Measurements from ENCODE around the gene PIEZO2. TPM values are rescaled to one million over a fixed set of nuclear protein-coding genes. Genes with fewer than 3 reads are reported as not detected.

The PIEZO2 gene
- total and polyA plus RNA-seq, 2 experiments from 2014 or later: 24.5 to 70.8 TPM

GRCh38 chr18:11145413-11146191 lies 3.8 kb downstream of the PIEZO2 start:
- DNase-seq (ENCODE audit: low spot score): no peak
- Histone ChIP-seq H3K27ac (no peak overlapping the region), H3K79me2 (peaks cover 45% of the 10 kb centered on the region), H3K4me1 (ENCODE audit: insufficient read depth) (peaks cover 13% of the 10 kb centered on the region), H3K36me3 (replicated peaks; ENCODE audit: insufficient read depth, low read depth) (no peaks in the 10 kb centered on the region), H4K20me1 (ENCODE audit: insufficient read depth, poor library complexity, severe bottlenecking) (no peaks in the 10 kb centered on the region), H2AFZ (no peak overlapping the region), H3K27me3 (peaks cover 39% of the 10 kb centered on the region), H3K9me3 (ENCODE audit: low read depth) (no peaks in the 10 kb centered on the region), H3K4me3 (no peak overlapping the region), H3K9me2 (replicated peaks; ENCODE audit: insufficient read depth) (no peaks in the 10 kb centered on the region), H3K4me2 (peak overlapping the region; percentile 97)
- 64% methylated on average over 4 of the region's 4 CpGs for WGBS (ENCODE audit: low lambda C conversion rate, missing lambda C conversion rate)
- no peak for TF ChIP-seq EZH2 (IDR thresholded peaks at IDR 0.05; ENCODE audit: borderline replicate concordance)
- TF ChIP-seq EZH2phosphoT487 (IDR thresholded peaks at IDR 0.05; ENCODE audit: low read depth, severe bottlenecking, unreplicated experiment): no peak
- TF ChIP-seq, protein P1, sequence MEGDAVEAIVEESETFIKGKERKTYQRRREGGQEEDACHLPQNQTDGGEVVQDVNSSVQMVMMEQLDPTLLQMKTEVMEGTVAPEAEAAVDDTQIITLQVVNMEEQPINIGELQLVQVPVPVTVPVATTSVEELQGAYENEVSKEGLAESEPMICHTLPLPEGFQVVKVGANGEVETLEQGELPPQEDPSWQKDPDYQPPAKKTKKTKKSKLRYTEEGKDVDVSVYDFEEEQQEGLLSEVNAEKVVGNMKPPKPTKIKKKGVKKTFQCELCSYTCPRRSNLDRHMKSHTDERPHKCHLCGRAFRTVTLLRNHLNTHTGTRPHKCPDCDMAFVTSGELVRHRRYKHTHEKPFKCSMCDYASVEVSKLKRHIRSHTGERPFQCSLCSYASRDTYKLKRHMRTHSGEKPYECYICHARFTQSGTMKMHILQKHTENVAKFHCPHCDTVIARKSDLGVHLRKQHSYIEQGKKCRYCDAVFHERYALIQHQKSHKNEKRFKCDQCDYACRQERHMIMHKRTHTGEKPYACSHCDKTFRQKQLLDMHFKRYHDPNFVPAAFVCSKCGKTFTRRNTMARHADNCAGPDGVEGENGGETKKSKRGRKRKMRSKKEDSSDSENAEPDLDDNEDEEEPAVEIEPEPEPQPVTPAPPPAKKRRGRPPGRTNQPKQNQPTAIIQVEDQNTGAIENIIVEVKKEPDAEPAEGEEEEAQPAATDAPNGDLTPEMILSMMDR (IDR thresholded peaks at IDR 0.05; ENCODE audit: poor library complexity): no peak

- 85% methylated on average over 7 of the region's 7 CpGs for WGBS (ENCODE audit: low lambda C conversion rate, missing lambda C conversion rate)
- Histone ChIP-seq H3K4me1 (ENCODE audit: insufficient read depth) (peaks cover 6% of the 10 kb centered on the region), H3K27ac (no peak overlapping the region), H4K20me1 (ENCODE audit: insufficient read depth, poor library complexity, severe bottlenecking) (no peaks in the 10 kb centered on the region), H3K9me2 (replicated peaks; ENCODE audit: insufficient read depth) (no peaks in the 10 kb centered on the region), H3K4me3 (no peak overlapping the region), H3K36me3 (replicated peaks; ENCODE audit: insufficient read depth, low read depth) (no peaks in the 10 kb centered on the region), H2AFZ (no peak overlapping the region), H3K9me3 (ENCODE audit: low read depth) (no peaks in the 10 kb centered on the region), H3K27me3 (no peaks in the 10 kb centered on the region), H3K79me2 (peaks cover 13% of the 10 kb centered on the region), H3K4me2 (no peak overlapping the region)
- no peak for DNase-seq (ENCODE audit: low spot score)
- TF ChIP-seq EZH2 (IDR thresholded peaks at IDR 0.05; ENCODE audit: borderline replicate concordance) (no peak), EZH2phosphoT487 (IDR thresholded peaks at IDR 0.05; ENCODE audit: low read depth, severe bottlenecking, unreplicated experiment) (no peak)
- TF ChIP-seq, protein P1 (IDR thresholded peaks at IDR 0.05; ENCODE audit: poor library complexity): no peak
These were observed 12.0 kb downstream of the PIEZO2 start for GRCh38 chr18:11137400-11137799.

GRCh38 chr18:11136241-11136640 lies 13.1 kb downstream of the PIEZO2 start:
- H3K9me3 ChIP-seq (ENCODE audit: low read depth): no peaks in the 10 kb centered on the region
- no peaks in the 10 kb centered on the region for H3K27me3 ChIP-seq
- no peaks in the 10 kb centered on the region for H3K9me2 ChIP-seq (replicated peaks; ENCODE audit: insufficient read depth)
- TF ChIP-seq EZH2phosphoT487 (IDR thresholded peaks at IDR 0.05; ENCODE audit: low read depth, severe bottlenecking, unreplicated experiment): no peak
- no peak for TF ChIP-seq EZH2 (IDR thresholded peaks at IDR 0.05; ENCODE audit: borderline replicate concordance)
- TF ChIP-seq, protein P1 (IDR thresholded peaks at IDR 0.05; ENCODE audit: poor library complexity): no peak
- WGBS (ENCODE audit: low lambda C conversion rate, missing lambda C conversion rate): 29% methylated on average over 2 of the region's 2 CpGs
- H3K36me3 ChIP-seq (replicated peaks; ENCODE audit: insufficient read depth, low read depth): no peaks in the 10 kb centered on the region
- H3K27ac ChIP-seq: peak overlapping the region; percentile 14
- H3K4me2 ChIP-seq: no peak overlapping the region
- no peaks in the 10 kb centered on the region for H4K20me1 ChIP-seq (ENCODE audit: insufficient read depth, poor library complexity, severe bottlenecking)
- no peak overlapping the region for H2AFZ ChIP-seq
- peaks cover 8% of the 10 kb centered on the region for H3K79me2 ChIP-seq
- no peak overlapping the region for H3K4me3 ChIP-seq
- no peak for DNase-seq (ENCODE audit: low spot score)
- H3K4me1 ChIP-seq (ENCODE audit: insufficient read depth): peaks cover 6% of the 10 kb centered on the region

All from hepatocyte (in vitro differentiated cells).